Astrocyte of the spinal cord (primary cell): Measurements from ENCODE around the gene IZUMO1.
A peak's percentile ranks its signal among the peaks of the same experiment; 100 is the strongest.

ENCODE experiments used
- DNase-seq: peaks from one replicate; pipeline ENCODE4 v3.0.0; 2011; ENCODE audit warnings: low read depth, low spot score
- H3K4me3 ChIP-seq: 2 replicates; pipeline ENCODE4 v1.5.1; 2011; ENCODE audit warnings: low read depth, mild to moderate bottlenecking, low read length, moderate library complexity
- in situ Hi-C: cut with HindIII; loops from 2 replicates; pipeline ENCODE4 v1.10.0; 2017; ENCODE audit warnings: low sequenced_read_pairs
- TF ChIP-seq, protein P1 (sequence below): IDR thresholded peaks from 2 replicates; pipeline ENCODE4 v1.5.1; 2012; ENCODE audit warnings: low read depth, mild to moderate bottlenecking, low read length, inconsistent platforms

IZUMO1 gene

DNA sequence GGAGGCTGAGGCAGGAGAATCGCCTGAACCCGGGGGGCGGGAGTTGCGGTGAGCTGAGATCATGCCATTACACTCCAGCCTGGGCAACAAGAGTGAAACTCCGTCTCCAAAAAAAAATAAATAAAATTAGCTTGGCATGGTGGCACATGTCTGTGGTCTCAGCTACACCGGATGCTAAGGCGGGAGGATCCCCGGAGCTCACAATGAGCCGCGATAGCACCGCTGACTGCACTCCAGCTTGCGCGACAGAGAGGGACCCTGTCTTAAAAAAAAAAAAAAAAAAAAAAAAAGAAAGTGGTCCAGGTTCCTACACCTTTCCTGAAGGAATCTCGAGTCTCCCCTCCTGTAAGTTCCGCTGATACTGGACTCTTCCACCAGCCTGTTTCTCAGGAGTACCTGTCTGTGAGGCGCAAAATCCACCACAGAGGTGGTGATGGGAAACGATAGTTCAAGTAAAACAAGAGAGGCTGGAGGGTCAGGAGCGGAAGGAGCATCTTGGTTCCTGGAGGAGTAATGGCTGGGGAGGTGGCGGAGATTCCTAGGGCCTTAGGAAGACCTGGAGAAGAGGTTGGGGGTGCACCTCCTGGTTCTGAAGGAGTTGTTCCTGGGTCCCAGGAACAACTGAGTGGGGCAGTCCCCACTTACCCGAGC, 5.3 kb upstream of the IZUMO1 start:
- H3K4me3 ChIP-seq = peak overlapping the region; percentile 14
- DNase-seq = no peak
- in situ Hi-C loops = no loop called here
- TF ChIP-seq, protein P1, sequence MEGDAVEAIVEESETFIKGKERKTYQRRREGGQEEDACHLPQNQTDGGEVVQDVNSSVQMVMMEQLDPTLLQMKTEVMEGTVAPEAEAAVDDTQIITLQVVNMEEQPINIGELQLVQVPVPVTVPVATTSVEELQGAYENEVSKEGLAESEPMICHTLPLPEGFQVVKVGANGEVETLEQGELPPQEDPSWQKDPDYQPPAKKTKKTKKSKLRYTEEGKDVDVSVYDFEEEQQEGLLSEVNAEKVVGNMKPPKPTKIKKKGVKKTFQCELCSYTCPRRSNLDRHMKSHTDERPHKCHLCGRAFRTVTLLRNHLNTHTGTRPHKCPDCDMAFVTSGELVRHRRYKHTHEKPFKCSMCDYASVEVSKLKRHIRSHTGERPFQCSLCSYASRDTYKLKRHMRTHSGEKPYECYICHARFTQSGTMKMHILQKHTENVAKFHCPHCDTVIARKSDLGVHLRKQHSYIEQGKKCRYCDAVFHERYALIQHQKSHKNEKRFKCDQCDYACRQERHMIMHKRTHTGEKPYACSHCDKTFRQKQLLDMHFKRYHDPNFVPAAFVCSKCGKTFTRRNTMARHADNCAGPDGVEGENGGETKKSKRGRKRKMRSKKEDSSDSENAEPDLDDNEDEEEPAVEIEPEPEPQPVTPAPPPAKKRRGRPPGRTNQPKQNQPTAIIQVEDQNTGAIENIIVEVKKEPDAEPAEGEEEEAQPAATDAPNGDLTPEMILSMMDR = no peak

DNA sequence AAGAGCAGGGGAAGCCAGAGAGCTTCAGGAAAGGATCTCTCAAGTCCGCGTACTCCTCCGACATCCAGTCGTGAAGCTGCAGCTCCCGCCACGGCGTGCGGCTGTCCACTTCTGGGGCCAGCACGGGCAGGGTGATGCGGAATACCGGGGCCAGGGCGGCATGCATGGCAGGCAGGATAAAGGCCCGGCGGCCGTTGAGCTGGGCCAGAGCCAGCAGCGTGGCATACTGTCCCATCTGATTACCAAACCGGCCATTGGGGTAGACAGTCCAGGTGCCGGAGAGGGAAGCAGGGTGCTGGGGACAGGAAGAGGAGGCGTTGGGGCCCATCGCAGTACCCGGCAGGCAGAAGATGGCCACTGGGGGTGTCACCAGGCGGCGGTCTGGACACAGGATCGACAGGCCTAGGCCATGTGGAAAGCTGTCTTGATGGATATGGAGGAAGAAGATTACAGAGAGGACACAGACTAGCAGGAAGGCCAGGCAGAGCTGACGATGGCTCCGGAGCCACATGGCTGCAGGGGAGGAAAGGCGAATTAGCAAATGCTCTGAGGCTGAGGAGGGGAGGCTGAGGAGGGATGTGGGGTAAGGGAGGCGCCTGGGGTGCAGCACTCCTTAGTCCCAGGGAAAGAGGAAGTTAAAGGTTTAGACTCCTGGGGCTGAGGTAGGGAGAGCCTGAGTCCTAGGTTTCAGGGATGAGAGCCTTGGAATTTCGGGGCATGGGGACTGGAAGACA, 4.2 kb upstream of the IZUMO1 start:
- DNase-seq = no peak
- TF ChIP-seq, protein P1 = no peak
- H3K4me3 ChIP-seq = no peak overlapping the region
- in situ Hi-C loops = no loop called here

DNA sequence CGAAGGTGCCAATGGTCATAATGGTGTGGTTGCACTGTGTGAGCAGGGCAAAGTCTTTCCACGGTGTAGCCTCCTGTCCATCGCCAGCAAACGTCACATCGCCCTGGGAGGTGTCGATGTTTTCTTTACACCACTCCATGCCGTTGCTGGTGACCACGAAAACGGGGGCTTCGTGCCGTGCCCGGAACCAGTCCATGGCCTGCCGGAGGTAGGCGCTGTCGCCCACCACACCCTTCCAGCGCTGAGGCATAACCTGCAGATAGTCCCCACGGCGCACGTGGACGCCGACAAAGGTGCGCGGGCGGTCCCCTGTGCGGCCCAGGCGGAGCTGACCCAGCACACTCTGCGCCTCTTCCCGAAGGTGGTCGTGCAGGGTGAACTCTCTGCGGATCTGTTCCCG, 3.6 kb upstream of the IZUMO1 start:
- no peak overlapping the region for H3K4me3 ChIP-seq
- TF ChIP-seq, protein P1 = no peak
- in situ Hi-C loops = no loop called here
- no peak for DNase-seq

DNA sequence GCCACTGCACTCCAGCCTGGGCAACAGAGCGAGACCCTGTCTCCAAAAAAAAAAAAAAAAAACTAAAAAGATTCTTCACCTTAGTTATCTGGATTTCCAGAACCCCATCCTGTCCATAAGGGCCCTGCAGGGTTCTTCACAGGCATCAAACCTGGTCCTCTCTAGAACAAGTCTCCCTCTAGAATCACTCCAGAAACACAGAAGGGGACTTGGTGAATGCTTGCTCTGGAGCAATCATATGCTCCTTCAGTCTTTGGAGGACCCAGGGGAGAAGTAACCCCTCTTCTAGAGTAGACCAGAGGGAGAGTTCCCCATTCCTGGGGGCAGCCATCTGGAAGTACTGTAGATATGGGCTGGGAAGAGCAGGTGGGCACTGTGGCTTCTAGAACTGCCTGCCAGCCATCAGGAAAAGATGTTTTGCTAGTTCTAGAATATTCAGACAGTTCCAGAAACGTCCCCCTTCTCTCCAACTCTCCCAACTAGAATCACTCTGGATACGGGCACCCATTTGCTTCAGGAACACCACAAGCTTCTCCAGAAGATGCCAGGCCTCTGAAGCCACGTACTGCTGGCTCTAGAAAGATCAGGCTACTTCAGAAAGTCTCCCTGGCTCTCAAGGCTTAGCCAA, 3.0 kb upstream of the IZUMO1 start:
- no peak overlapping the region for H3K4me3 ChIP-seq
- no peak for DNase-seq
- TF ChIP-seq, protein P1 = no peak
- in situ Hi-C loops = no loop called here

DNA sequence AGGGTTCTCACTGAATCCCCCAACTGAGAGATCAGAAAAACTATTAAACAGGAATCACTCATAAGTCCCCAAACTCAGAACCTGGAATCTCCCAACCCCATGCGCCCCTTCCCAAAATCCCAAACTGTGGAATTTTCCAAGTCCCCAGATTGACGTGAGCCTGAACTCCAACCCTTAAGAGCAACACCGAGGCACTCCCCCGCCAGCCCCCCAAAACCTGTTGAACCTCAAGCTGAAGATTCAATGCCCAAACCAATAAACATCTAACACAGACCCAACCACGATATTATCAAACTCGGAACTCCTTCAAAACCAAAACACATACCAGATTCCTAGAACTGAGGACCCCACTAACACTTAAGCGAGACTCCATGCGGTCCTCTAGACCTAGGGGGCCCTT, 599 bp downstream of the IZUMO1 start:
- H3K4me3 ChIP-seq = no peak overlapping the region
- no peak for DNase-seq
- in situ Hi-C loops = no loop called here
- TF ChIP-seq, protein P1 = no peak

DNA sequence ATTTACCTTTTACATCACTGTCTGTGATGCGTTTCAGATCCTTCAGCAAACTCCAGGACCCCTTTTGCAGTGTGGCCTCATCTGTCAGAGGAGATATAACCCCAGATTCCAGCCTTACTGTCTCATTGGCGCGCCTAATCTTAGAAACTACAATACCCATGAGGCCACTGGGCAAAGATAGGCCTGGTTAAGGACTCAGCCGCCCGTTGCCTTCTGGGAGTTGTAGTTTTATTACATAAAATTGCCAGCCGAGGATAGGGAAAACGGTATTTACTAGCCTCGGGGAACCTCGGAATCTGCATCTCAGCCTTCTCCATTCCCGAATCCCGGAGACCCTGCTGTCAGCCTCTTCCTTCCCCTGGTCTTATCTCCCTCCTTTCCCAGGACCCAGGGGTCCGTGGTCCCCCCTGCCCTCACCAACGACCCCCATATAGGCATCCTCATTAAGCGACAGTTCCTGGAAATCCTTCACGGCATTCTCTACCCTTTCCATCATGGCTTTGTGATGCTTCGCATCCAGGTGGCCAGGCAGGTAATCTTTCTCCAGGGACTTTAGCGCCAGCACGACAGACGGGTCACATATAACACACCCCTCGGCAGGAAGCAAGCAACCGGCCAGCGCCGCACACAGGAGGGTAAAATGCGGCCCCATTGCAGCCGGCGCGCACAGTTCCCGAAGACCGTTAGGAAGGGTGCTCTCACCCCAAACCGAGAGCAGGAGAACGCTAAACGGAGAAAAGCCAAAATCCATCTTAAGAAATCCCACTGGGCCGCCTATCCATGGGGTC, 1.3 kb downstream of the IZUMO1 start:
- in situ Hi-C loops = no loop called here
- DNase-seq = peak; percentile 66
- no peak overlapping the region for H3K4me3 ChIP-seq

More for the DNA sequence above, 1.3 kb downstream of the IZUMO1 start:
- TF ChIP-seq, protein P1 = no peak
